ENCODE results near the gene SYT14.

Gene SYT14

DNA sequence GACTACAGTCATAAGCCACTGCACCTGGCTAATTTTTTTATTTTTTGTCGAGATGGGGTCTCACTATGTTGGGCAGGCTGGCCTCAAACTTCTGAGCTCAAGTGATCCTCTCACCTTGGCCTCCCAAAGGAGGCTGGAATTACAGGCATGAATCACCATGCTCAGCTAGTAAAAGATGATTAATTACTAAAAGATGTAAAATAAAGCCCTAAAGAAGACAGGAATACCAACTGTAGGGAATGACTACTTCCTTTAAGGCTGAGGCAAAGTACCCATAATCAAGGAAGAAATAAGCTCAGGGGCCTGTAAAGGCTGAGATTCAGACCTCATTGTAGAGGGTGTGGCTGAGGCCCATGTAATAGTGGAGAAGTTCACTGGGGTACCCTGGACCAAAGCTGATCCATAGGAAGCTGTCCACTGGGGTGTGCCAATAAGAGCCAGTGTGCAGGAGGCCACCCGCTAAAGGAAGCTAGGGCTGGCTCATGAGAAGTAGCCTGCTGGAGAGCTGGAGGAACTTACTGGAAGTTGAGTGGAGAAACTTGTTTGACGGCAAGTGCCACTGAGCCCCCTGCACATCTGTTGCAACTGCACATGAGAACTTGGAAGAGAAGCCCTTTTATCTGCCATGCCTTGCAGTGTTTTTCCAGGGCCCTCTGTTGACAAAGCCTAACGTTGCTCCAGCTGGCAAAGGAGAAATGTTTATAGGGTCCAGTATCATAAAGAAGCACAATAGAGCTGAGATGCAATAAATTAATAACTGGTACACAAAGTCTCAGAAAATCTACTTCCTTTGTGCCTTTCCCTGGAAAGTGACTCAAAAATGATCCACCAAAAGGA lies 276.8 kb downstream of the SYT14 start:
- DNase-seq, result no peak

DNA sequence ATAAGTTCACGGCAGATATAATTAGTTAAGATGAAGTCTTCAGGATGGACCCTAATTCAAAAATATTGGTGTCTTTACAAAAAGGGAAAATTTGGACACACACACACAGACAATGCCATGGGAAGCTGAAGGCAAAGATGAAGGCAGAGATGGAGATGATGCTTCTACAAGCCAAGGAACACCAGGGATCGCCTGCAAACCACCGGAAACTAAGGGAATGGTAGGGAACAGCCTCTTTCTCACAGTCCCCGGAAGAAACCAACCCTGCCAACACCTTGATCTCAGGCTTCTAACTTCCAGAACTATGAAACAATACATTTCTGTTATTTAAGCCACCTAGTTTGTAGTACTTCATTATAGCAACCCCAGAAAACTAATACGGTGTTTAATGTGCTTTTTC lies 279.5 kb downstream of the SYT14 start:
- no peak for DNase-seq

DNA sequence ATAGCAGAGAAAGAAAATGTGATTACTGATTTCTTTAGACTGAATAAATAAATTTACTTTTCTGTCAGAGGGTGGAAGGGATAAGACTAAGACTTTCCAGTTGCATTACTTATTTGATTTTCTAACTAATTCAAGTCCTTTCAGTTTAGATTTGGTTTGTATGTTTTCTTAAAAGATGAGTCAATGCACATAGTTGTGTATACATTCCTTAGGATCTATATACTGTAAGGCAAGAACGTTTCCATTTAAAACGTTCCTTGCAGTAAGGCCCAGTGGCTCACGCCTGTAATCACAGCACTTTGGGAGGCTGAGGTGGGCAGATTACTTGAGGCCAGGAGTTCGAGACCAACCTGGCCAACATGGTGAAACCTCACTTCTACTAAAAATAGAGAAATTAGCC lies 280.0 kb downstream of the SYT14 start:
- DNase-seq, result no peak
